A549 (cell line): ENCODE measurements around the gene NRIP3.

Source experiments
- CTCF ChIP-seq: fragments of >200 bp; sonication (Bioruptor Twin); formaldehyde crosslinking; IDR thresholded peaks from 3 replicates; pipeline ENCODE4 v1.5.1; 2016
- ESRRA ChIP-seq: fragments of 150-350 bp; IDR thresholded peaks from 2 replicates; pipeline ENCODE4 v1.6.1; 2014; ENCODE audit warnings: mild to moderate bottlenecking, low read length, borderline replicate concordance
- JUN ChIP-seq, 2 experiments: fragments of >200 bp; sonication (Bioruptor Twin); formaldehyde crosslinking; IDR thresholded peaks; 2 replicates in 1 of 2; 3 replicates in 1 of 2; pipeline ENCODE4 v1.6.1; 2016 to 2017
- KDM1A ChIP-seq: fragments of 200-600 bp; sonication (generic); IDR thresholded peaks from 2 replicates; pipeline ENCODE4 v1.6.1; 2016; ENCODE audit warnings: low read depth, mild to moderate bottlenecking
- POLR2A ChIP-seq: IDR thresholded peaks from 2 replicates; pipeline ENCODE4 v1.6.1; 2012; ENCODE audit warnings: mild to moderate bottlenecking, low read length
- POLR2AphosphoS2 ChIP-seq: conservative IDR thresholded peaks from 2 replicates; pipeline ENCODE4 v1.6.1; 2012; ENCODE audit warnings: low read length, improper control_type of control experiment, inconsistent platforms
- REST ChIP-seq: fragments of 200-600 bp; sonication (generic); IDR thresholded peaks from 2 replicates; pipeline ENCODE4 v1.6.1; 2016; ENCODE audit warnings: antibody characterized with exemption, mild to moderate bottlenecking, moderate library complexity

- TF ChIP-seq CTCF (peak; percentile 82), POLR2A (no peak), POLR2AphosphoS2 (no peak), KDM1A (no peak), JUN (IDR thresholded peaks at IDR 0.05) (no peak), REST (no peak), ESRRA (no peak)
Measured at GRCh38 chr11:9015677-9016076, 11.9 kb upstream of the NRIP3 start.
